ENCODE measurements around the gene PCDH9. TPM values are rescaled to one million over a fixed set of nuclear protein-coding genes. Genes with fewer than 3 reads are reported as not detected.

PCDH9 gene
- total and polyA plus RNA-seq, 2 of the 13 experiments (the other 11 are each of a cell fraction or from before 2014, with no cell fraction given) = 0.09 TPM; not detected in 1

DNA sequence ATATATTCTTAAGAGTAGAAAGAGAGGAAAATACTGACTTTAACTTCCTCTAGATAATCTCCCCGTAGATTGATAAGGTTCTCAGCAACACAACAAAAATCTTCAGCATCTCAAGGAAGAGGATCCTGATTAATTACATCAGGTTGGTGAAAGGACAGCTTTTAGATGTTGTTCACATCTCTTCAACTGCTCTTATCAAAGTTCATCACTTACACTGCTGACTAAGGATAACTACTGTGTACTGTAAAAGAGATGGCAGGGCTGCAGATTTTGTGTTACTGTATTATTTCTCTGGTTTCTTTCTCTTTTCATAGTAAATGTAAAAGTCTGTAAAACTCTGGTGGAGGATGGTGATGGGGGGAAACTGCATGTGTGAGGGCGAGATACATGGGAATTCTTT, 133.7 kb downstream of the PCDH9 start:
- Histone ChIP-seq H3K27ac (ENCODE audit: extremely low read length, insufficient read depth, low read length) (no peak overlapping the region), H3K79me2 (ENCODE audit: insufficient read depth, low read length) (no peaks in the 10 kb centered on the region), H2AFZ (ENCODE audit: low read length) (no peak overlapping the region), H3K4me3 (replicated peaks in 1 of 3; ENCODE audit: insufficient read depth in 1 of 3, low read depth in 2 of 3, low read length in 3 of 3) (no peak overlapping the region), H3K9me3 (ENCODE audit: low read length) (no peaks in the 10 kb centered on the region), H3K9ac (ENCODE audit: insufficient read depth, low read depth, low read length) (no peak overlapping the region), H3K27me3 (ENCODE audit: control insufficient read depth in 1 of 2, insufficient read depth in 2 of 2, low read length in 2 of 2) (no peaks in the 10 kb centered on the region), H3K36me3 (replicated peaks in 1 of 2; ENCODE audit: control insufficient read depth in 1 of 2, insufficient read depth in 2 of 2, low read length in 2 of 2) (no peaks in the 10 kb centered on the region), H3K4me1 (ENCODE audit: insufficient read depth, low read length) (no peaks in the 10 kb centered on the region), H3K4me2 (ENCODE audit: low read depth, low read length) (no peak overlapping the region), H4K20me1 (ENCODE audit: insufficient read depth, low read length) (no peaks in the 10 kb centered on the region)
- no TSS peak for BruUV-seq (replicated peaks)
- CTCF ChIA-PET (ENCODE audit: low intra/inter-chr PET ratio, low total read pairs) = no interaction called here
- no peak for ATAC-seq
- in situ Hi-C loops (cut with HindIII; ENCODE audit: extremely low pct_ligation_motif_present, low pct_unique_long_range_greater_than_20kb) (no loop called here), intact Hi-C loops (cut with micrococcal nuclease; ENCODE audit: unreplicated experiment) (no loop called here)
- POLR2A ChIA-PET = no interaction called here
- TF ChIP-seq SALL2 (CRISPR knock-in tag; IDR thresholded peaks at IDR 0.05) (no peak), HMGXB4 (CRISPR knock-in tag; IDR thresholded peaks at IDR 0.05; ENCODE audit: borderline replicate concordance in 1 of 2, low read depth in 1 of 2) (no peak), CREM (IDR thresholded peaks at IDR 0.05) (no peak), CREM (CRISPR knock-in tag; IDR thresholded peaks at IDR 0.05) (no peak), ELF4 (CRISPR knock-in tag; IDR thresholded peaks at IDR 0.05; ENCODE audit: borderline replicate concordance) (no peak), SKI (IDR thresholded peaks at IDR 0.05; ENCODE audit: partially characterized antibody) (no peak)
- TF ChIP-seq, protein P1, sequence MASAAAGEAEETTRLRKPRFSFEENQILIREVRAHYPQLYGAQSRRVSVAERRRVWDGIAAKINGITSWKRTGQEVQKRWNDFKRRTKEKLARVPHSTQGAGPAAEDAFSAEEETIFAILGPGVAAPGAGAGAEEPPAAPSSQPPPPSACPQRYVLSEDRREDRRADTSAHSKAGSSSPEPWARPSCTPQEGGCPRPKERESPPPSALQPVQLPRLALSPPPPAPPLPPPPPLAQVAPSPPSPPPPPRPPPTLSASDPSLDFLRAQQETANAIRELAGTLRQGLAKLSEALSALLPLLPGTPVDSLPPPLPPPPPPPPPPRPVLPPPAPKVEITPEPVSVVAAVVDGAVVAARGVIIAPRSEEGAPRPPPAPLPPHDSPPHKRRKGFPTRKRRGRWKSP (CRISPR knock-in tag; IDR thresholded peaks at IDR 0.05) = no peak
- WGBS (ENCODE audit: low lambda C conversion rate) = 0% methylated on average over 2 of the region's 2 CpGs
- DNase-seq (ENCODE audit: low spot score) = no peak
- no peak for FAIRE-seq
